Measurements from ENCODE around the gene GHDC.

- TF ChIP-seq CTCF (conservative IDR thresholded peaks at IDR 0.05 in 1 of 2, IDR thresholded peaks at IDR 0.05 in 1 of 2; ENCODE audit: extremely low read depth in 1 of 2, insufficient read depth in 1 of 2, low read depth in 1 of 2, low read length in 2 of 2) (no peak), EZH2 (IDR thresholded peaks at IDR 0.05; ENCODE audit: borderline replicate concordance, low read length) (no peak)
Measured at GRCh38 chr17:42227849-42228700, 33.8 kb upstream of the GHDC start.

Data from mammary epithelial cell (primary cell).